B cell (primary cell): ENCODE data around the gene DIS3L2.

Experiments
- CTCF ChIP-seq: fragments of 200-600 bp; IDR thresholded peaks from one replicate; pipeline ENCODE4 v1.8.0; 2022; ENCODE audit warnings: antibody characterized with exemption, mild to moderate bottlenecking
- EZH2 ChIP-seq: IDR thresholded peaks from 2 replicates; pipeline ENCODE4 v1.6.1; 2012; ENCODE audit warnings: borderline replicate concordance, low read depth, mild to moderate bottlenecking, moderate library complexity, low read length; ENCODE audit not compliant: insufficient read depth, poor library complexity, severe bottlenecking

- TF ChIP-seq CTCF (no peak), EZH2 (no peak)
These were observed 26.3 kb upstream of the DIS3L2 start for GRCh38 chr2:231935207-231935524.
